ENCODE results near the gene MRPL45. TPM values are rescaled to one million over a fixed set of nuclear protein-coding genes. Genes with fewer than 3 reads are reported as not detected.
"Not testable (repeated sequence)": the region's sequence is repeated elsewhere in the genome, so short reads cannot be mapped to it uniquely, and the experiment has no call there.

The MRPL45 gene
- total RNA-seq, 1 donor from 2014 or later = 46.3 TPM

GRCh38 chr17:38288217-38288827 is 8.6 kb upstream of the MRPL45 start:
- not testable (repeated sequence) for H3K4me3 Mint-ChIP-seq (ENCODE audit: low read depth); H3K27me3 Mint-ChIP-seq; H3K36me3 Mint-ChIP-seq (ENCODE audit: insufficient read depth); H3K27ac Mint-ChIP-seq; H3K4me1 Mint-ChIP-seq (ENCODE audit: low read depth); H3K9me3 Mint-ChIP-seq (ENCODE audit: low read depth); DNase-seq (ENCODE audit: low spot score, unreplicated experiment)
- TF ChIP-seq CTCF (IDR thresholded peaks at IDR 0.05; ENCODE audit: unreplicated experiment) = peak; percentile 44

GRCh38 chr17:38289760-38290159 is 7.2 kb upstream of the MRPL45 start:
- not testable (repeated sequence) for H3K4me1 Mint-ChIP-seq (ENCODE audit: low read depth); H3K9me3 Mint-ChIP-seq (ENCODE audit: low read depth); H3K36me3 Mint-ChIP-seq (ENCODE audit: insufficient read depth); H3K27ac Mint-ChIP-seq; H3K27me3 Mint-ChIP-seq; H3K4me3 Mint-ChIP-seq (ENCODE audit: low read depth); DNase-seq (ENCODE audit: low spot score, unreplicated experiment)

- H3K4me1 Mint-ChIP-seq (ENCODE audit: low read depth); H3K27me3 Mint-ChIP-seq; H3K9me3 Mint-ChIP-seq (ENCODE audit: low read depth); DNase-seq (ENCODE audit: low spot score, unreplicated experiment); H3K4me3 Mint-ChIP-seq (ENCODE audit: low read depth); H3K36me3 Mint-ChIP-seq (ENCODE audit: insufficient read depth): not testable (repeated sequence)
- peak overlapping the region; percentile 56 for H3K27ac Mint-ChIP-seq
These were observed 1.2 kb upstream of the MRPL45 start for GRCh38 chr17:38295602-38296365.

GRCh38 chr17:38315497-38315896 is 18.5 kb downstream of the MRPL45 start:
- peaks cover 18% of the 10 kb centered on the region for H3K36me3 Mint-ChIP-seq (ENCODE audit: insufficient read depth)
- no peak for DNase-seq (ENCODE audit: low spot score, unreplicated experiment)
- H3K27me3 Mint-ChIP-seq = no peaks in the 10 kb centered on the region
- no peaks in the 10 kb centered on the region for H3K9me3 Mint-ChIP-seq (ENCODE audit: low read depth)
- no peak for TF ChIP-seq CTCF (IDR thresholded peaks at IDR 0.05; ENCODE audit: unreplicated experiment)
- no peak overlapping the region for H3K4me3 Mint-ChIP-seq (ENCODE audit: low read depth)
- H3K4me1 Mint-ChIP-seq (ENCODE audit: low read depth) = no peaks in the 10 kb centered on the region
- no peak overlapping the region for H3K27ac Mint-ChIP-seq

- H3K27ac Mint-ChIP-seq = peak overlapping the region; percentile 52
- peaks cover 22% of the 10 kb centered on the region for H3K36me3 Mint-ChIP-seq (ENCODE audit: insufficient read depth)
- no peaks in the 10 kb centered on the region for H3K4me1 Mint-ChIP-seq (ENCODE audit: low read depth)
These were observed 20.1 kb downstream of the MRPL45 start for GRCh38 chr17:38317081-38317480.

GRCh38 chr17:38320482-38320881 is 23.5 kb downstream of the MRPL45 start:
- H3K9me3 Mint-ChIP-seq (ENCODE audit: low read depth) = no peaks in the 10 kb centered on the region
- peaks cover 23% of the 10 kb centered on the region for H3K36me3 Mint-ChIP-seq (ENCODE audit: insufficient read depth)
- H3K27ac Mint-ChIP-seq = no peak overlapping the region
- DNase-seq (ENCODE audit: low spot score, unreplicated experiment) = no peak
- H3K4me3 Mint-ChIP-seq (ENCODE audit: low read depth) = no peak overlapping the region
- H3K4me1 Mint-ChIP-seq (ENCODE audit: low read depth) = peaks cover 15% of the 10 kb centered on the region
- H3K27me3 Mint-ChIP-seq = no peaks in the 10 kb centered on the region
- TF ChIP-seq CTCF (IDR thresholded peaks at IDR 0.05; ENCODE audit: unreplicated experiment) = no peak

More at GRCh38 chr17:38317081-38317480, 20.1 kb downstream of the MRPL45 start:
- H3K4me3 Mint-ChIP-seq (ENCODE audit: low read depth) = no peak overlapping the region
- no peak for TF ChIP-seq CTCF (IDR thresholded peaks at IDR 0.05; ENCODE audit: unreplicated experiment)
- H3K27me3 Mint-ChIP-seq = no peaks in the 10 kb centered on the region
- no peaks in the 10 kb centered on the region for H3K9me3 Mint-ChIP-seq (ENCODE audit: low read depth)
- no peak for DNase-seq (ENCODE audit: low spot score, unreplicated experiment)

All from progenitor cell of endocrine pancreas (in vitro differentiated cells).